ENCODE measurements around the gene CSNK1G2.

DNA sequence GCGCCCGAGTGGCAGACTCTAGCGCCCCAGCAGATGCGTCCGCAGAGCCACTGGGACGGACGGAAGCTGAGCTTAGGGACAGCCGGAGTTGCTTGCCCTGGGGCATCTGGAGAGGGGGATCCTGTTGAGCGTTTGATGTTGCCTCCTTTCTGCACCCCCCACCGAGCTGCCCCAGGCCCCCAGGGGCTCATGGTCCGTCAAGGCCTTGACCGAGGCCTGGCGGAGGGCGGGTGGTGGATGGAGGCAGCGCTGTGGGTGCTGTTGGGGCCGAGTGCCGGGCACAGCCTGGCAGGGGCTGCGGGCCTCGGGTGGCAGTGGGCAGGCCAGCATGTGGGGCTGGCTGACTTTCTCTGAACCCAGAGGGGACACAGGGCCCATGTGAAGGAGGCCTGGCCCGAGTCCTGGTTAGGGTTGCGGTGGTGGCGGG is 2.7 kb downstream of the CSNK1G2 start:
- TF ChIP-seq CTCF (IDR thresholded peaks at IDR 0.05) = no peak
- no peak for TF ChIP-seq POLR2A (IDR thresholded peaks at IDR 0.05)

All from Peyer's patch (tissue), 4 donors.